Testis (tissue), 2 donors: ENCODE measurements around the gene SLC22A31.

ENCODE experiments used
- CTCF ChIP-seq, 3 experiments: fragments of 450-650 bp in 2 of 3; fragments of 200-600 bp in 1 of 3; sonication (generic) in 1 of 3; IDR thresholded peaks; one replicate each; pipeline ENCODE4 v1.5.1; 2016 to 2019; ENCODE audit warnings: antibody characterized with exemption in 3 of 3, mild to moderate bottlenecking in 2 of 3, moderate library complexity in 1 of 3
- POLR2A ChIP-seq: fragments of 450-650 bp; IDR thresholded peaks from one replicate; pipeline ENCODE4 v1.6.1; 2017; ENCODE audit warnings: antibody characterized with exemption, mild to moderate bottlenecking, moderate library complexity

GRCh38 chr16:89161763-89162713, 38.3 kb downstream of the SLC22A31 start:
- TF ChIP-seq POLR2A: no peak
- TF ChIP-seq CTCF (IDR thresholded peaks at IDR 0.05): no peak
